ENCODE data around the gene GTF3C4.

DNA sequence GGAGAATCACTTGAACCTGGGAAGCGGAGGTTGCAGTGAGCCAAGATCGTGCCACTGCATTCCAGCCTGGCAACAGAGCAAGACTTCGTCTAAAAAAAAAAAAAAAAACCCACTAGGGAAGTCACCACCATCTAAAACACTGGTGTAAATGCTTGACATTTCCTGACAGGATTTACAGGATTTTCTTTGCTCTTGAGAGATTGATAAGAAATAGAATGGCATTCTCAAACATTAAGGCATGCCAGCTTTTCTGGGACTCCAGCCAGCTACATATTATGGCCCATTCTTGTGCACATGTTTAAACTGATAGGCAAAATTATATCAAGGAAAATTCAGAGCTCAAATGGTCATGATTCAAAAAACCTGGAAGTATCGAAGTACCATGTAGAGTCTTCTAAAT lies 28.7 kb downstream of the GTF3C4 start:
- TF ChIP-seq, protein P1, sequence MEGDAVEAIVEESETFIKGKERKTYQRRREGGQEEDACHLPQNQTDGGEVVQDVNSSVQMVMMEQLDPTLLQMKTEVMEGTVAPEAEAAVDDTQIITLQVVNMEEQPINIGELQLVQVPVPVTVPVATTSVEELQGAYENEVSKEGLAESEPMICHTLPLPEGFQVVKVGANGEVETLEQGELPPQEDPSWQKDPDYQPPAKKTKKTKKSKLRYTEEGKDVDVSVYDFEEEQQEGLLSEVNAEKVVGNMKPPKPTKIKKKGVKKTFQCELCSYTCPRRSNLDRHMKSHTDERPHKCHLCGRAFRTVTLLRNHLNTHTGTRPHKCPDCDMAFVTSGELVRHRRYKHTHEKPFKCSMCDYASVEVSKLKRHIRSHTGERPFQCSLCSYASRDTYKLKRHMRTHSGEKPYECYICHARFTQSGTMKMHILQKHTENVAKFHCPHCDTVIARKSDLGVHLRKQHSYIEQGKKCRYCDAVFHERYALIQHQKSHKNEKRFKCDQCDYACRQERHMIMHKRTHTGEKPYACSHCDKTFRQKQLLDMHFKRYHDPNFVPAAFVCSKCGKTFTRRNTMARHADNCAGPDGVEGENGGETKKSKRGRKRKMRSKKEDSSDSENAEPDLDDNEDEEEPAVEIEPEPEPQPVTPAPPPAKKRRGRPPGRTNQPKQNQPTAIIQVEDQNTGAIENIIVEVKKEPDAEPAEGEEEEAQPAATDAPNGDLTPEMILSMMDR (IDR thresholded peaks at IDR 0.05; ENCODE audit: low read depth, low read length, poor library complexity, severe bottlenecking), result no peak
- TF ChIP-seq EZH2phosphoT487 (IDR thresholded peaks at IDR 0.05; ENCODE audit: borderline replicate concordance, low read length), result no peak
